ENCODE data around the gene MLH3.
A peak's percentile ranks its signal among the peaks of the same experiment; 100 is the strongest.

Gene MLH3

DNA sequence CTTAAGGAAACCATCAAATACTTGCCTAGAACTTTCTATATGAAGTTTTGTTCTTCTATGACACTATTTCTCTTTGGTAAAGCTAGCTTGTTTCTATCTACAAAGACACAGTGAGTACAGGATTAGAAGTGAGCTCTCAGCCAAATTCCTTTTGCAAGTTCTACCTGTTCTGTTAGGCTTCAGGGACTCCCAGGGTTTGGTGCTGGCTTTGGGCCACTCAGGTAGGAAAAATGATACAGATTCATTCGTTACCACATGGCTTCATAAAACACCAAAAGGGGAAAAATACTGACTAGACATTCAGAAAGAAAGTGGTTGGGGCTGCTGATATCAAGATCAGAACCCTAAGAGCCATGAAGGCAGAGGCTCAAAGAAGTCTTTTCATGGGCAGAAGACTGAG lies 32.0 kb upstream of the MLH3 start:
- Histone ChIP-seq H2BK5ac (ENCODE audit: low read depth, low read length, poor library complexity, severe bottlenecking) (no peak overlapping the region), H3K23ac (ENCODE audit: low read length in 2 of 2) (no peak overlapping the region), H3K27ac (ENCODE audit: low read length, poor library complexity, severe bottlenecking) (no peak overlapping the region), H3K4me2 (ENCODE audit: low read length, poor library complexity, severe bottlenecking) (no peak overlapping the region), H4K91ac (ENCODE audit: low read length) (no peak overlapping the region), H3K4ac (ENCODE audit: low read depth in 1 of 2, low read length in 2 of 2) (no peak overlapping the region), H3K9me3 (ENCODE audit: control insufficient read depth, low read length) (no peaks in the 10 kb centered on the region), H3K4me3 (ENCODE audit: insufficient read depth in 1 of 2, low read depth in 1 of 2, low read length in 2 of 2) (no peak overlapping the region), H2BK12ac (ENCODE audit: low read length in 2 of 2) (no peak overlapping the region), H3K9ac (ENCODE audit: low read length) (no peak overlapping the region), H3K14ac (ENCODE audit: low read length in 2 of 2) (no peak overlapping the region), H2BK15ac (ENCODE audit: low read depth, poor library complexity, severe bottlenecking) (no peak overlapping the region), H3K4me1 (ENCODE audit: control insufficient read depth, insufficient read depth, low read depth, low read length) (no peaks in the 10 kb centered on the region), H3K79me1 (replicated peaks; ENCODE audit: low read length, poor library complexity, severe bottlenecking) (no peaks in the 10 kb centered on the region), H2AFZ (ENCODE audit: low read depth, low read length) (no peak overlapping the region), H2BK120ac (ENCODE audit: low read depth, low read length) (no peak overlapping the region), H2AK5ac (ENCODE audit: low read length, severe bottlenecking) (no peak overlapping the region), H3K36me3 (ENCODE audit: control insufficient read depth in 1 of 2, insufficient read depth in 2 of 2, low read depth in 1 of 2, low read length in 2 of 2) (peaks cover 24 to 58% of the 10 kb centered on the region in 2 experiments), H3K27me3 (ENCODE audit: control insufficient read depth in 1 of 2, insufficient read depth in 1 of 2, low read length in 2 of 2) (no peaks in the 10 kb centered on the region), H3K18ac (ENCODE audit: low read depth in 1 of 2, low read length in 2 of 2) (no peak overlapping the region), H4K8ac (ENCODE audit: low read length) (no peak overlapping the region)
- DNase-seq = no peak
- WGBS = no CpG with 5 or more reads among the region's 1 CpG

DNA sequence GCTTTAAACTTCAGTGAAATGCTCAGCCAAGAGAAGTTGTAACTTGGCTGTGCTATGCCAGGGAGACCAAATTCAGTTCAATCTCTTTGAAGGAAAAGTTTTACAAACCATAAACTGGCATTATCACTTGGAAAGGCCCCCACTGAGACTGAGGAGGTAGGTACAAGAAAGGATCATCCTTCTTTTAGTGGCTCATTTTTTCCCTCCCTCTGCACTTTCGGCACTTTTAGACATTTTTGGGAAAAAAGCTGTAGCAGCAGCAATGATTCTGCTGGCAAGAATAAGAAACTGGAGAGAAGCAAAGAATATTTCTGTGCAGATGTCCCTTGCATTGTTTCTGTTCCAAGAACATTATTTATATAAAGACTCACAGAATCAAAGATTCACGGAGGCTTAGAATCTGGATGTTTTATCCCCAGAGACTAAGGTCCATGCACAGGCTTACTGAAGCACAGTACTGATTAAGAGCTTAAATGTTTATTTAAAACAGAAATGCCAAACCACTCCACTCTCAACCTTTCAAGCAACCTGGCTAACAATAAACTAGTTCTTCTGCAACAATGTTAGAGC lies 30.5 kb upstream of the MLH3 start:
- Histone ChIP-seq H3K36me3 (ENCODE audit: control insufficient read depth in 1 of 2, insufficient read depth in 2 of 2, low read depth in 1 of 2, low read length in 2 of 2) (peaks cover 19 to 49% of the 10 kb centered on the region in 2 experiments), H4K91ac (ENCODE audit: low read length) (no peak overlapping the region), H3K4me3 (ENCODE audit: insufficient read depth in 1 of 2, low read depth in 1 of 2, low read length in 2 of 2) (peak overlapping the region in 1 of 2 experiments; percentile 2), H3K4me2 (ENCODE audit: low read length, poor library complexity, severe bottlenecking) (no peak overlapping the region), H2BK15ac (ENCODE audit: low read depth, poor library complexity, severe bottlenecking) (no peak overlapping the region), H3K9me3 (ENCODE audit: control insufficient read depth, low read length) (no peaks in the 10 kb centered on the region), H3K4ac (ENCODE audit: low read depth in 1 of 2, low read length in 2 of 2) (no peak overlapping the region), H2AFZ (ENCODE audit: low read depth, low read length) (no peak overlapping the region), H3K9ac (ENCODE audit: low read length) (peak overlapping the region; percentile 44), H2BK120ac (ENCODE audit: low read depth, low read length) (no peak overlapping the region), H2AK5ac (ENCODE audit: low read length, severe bottlenecking) (no peak overlapping the region), H3K4me1 (ENCODE audit: control insufficient read depth, insufficient read depth, low read depth, low read length) (no peaks in the 10 kb centered on the region), H3K27ac (ENCODE audit: low read length, poor library complexity, severe bottlenecking) (no peak overlapping the region), H3K18ac (ENCODE audit: low read depth in 1 of 2, low read length in 2 of 2) (no peak overlapping the region), H2BK12ac (ENCODE audit: low read length in 2 of 2) (no peak overlapping the region), H3K79me1 (replicated peaks; ENCODE audit: low read length, poor library complexity, severe bottlenecking) (no peaks in the 10 kb centered on the region), H3K27me3 (ENCODE audit: control insufficient read depth in 1 of 2, insufficient read depth in 1 of 2, low read length in 2 of 2) (no peaks in the 10 kb centered on the region), H3K14ac (ENCODE audit: low read length in 2 of 2) (no peak overlapping the region), H2BK5ac (ENCODE audit: low read depth, low read length, poor library complexity, severe bottlenecking) (no peak overlapping the region), H4K8ac (ENCODE audit: low read length) (no peak overlapping the region), H3K23ac (ENCODE audit: low read length in 2 of 2) (no peak overlapping the region)
- no CpG with 5 or more reads among the region's 2 CpGs for WGBS
- no peak for DNase-seq

DNA sequence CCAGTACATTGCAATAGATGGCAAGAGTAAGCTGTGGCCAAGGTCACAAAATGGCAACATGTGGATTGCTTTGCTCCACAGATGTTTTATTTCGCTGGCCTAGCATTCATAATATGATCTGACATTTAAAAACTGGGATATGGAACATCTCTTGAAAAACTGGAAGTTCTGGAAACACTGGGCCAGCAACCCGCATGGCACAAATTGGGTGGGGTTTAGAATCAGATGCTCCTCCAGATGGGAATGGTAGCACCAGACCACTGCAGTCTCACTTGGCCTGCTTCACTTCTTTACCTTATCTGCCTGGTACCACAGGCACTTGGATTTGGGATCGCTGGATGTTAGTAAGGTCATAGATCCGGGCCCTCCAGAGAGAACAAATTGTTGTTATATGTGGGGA lies 28.3 kb upstream of the MLH3 start:
- H3K36me3 ChIP-seq (ENCODE audit: control insufficient read depth in 1 of 2, insufficient read depth in 2 of 2, low read depth in 1 of 2, low read length in 2 of 2) = peaks cover 10 to 29% of the 10 kb centered on the region in 2 experiments
- no peak overlapping the region for H3K9ac ChIP-seq (ENCODE audit: low read length)
- H3K9me3 ChIP-seq (ENCODE audit: control insufficient read depth, low read length) = no peaks in the 10 kb centered on the region
- no peak overlapping the region for H3K18ac ChIP-seq (ENCODE audit: low read depth in 1 of 2, low read length in 2 of 2)
- H3K4me1 ChIP-seq (ENCODE audit: control insufficient read depth, insufficient read depth, low read depth, low read length) = no peaks in the 10 kb centered on the region
- no peak overlapping the region for H3K23ac ChIP-seq (ENCODE audit: low read length in 2 of 2)
- no peaks in the 10 kb centered on the region for H3K79me1 ChIP-seq (replicated peaks; ENCODE audit: low read length, poor library complexity, severe bottlenecking)
- 97% methylated on average over 2 of the region's 4 CpGs for WGBS
- H3K4me3 ChIP-seq (ENCODE audit: insufficient read depth in 1 of 2, low read depth in 1 of 2, low read length in 2 of 2) = no peak overlapping the region
- no peak overlapping the region for H2AFZ ChIP-seq (ENCODE audit: low read depth, low read length)
- H3K27ac ChIP-seq (ENCODE audit: low read length, poor library complexity, severe bottlenecking) = no peak overlapping the region
- H2BK12ac ChIP-seq (ENCODE audit: low read length in 2 of 2) = no peak overlapping the region
- no peak overlapping the region for H4K91ac ChIP-seq (ENCODE audit: low read length)
- H3K27me3 ChIP-seq (ENCODE audit: control insufficient read depth in 1 of 2, insufficient read depth in 1 of 2, low read length in 2 of 2) = no peaks in the 10 kb centered on the region
- H4K8ac ChIP-seq (ENCODE audit: low read length) = no peak overlapping the region
- no peak for DNase-seq
- no peak overlapping the region for H3K4me2 ChIP-seq (ENCODE audit: low read length, poor library complexity, severe bottlenecking)
- H2BK120ac ChIP-seq (ENCODE audit: low read depth, low read length) = no peak overlapping the region
- H2BK15ac ChIP-seq (ENCODE audit: low read depth, poor library complexity, severe bottlenecking) = no peak overlapping the region
- H3K14ac ChIP-seq (ENCODE audit: low read length in 2 of 2) = no peak overlapping the region
- H2BK5ac ChIP-seq (ENCODE audit: low read depth, low read length, poor library complexity, severe bottlenecking) = no peak overlapping the region
- no peak overlapping the region for H2AK5ac ChIP-seq (ENCODE audit: low read length, severe bottlenecking)
- no peak overlapping the region for H3K4ac ChIP-seq (ENCODE audit: low read depth in 1 of 2, low read length in 2 of 2)

DNA sequence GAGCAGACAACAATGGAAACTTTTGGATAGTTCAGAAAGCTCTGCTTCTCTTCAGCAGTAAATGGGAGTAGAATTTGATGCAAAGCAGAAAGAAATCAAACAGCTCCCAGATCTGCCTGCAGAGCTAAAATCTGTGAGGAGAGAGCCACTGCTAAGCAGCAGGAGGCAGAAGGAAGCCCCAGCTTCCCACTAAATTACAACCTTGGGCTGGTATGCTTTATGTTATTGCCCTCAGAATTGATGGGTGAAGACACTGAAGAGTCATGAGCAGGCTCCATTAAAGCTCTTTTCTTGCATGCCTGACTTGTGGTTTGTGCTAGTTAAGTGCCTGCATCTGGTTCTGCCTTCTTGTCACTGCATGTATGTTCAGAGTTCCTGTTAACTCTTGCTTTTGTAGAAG lies 26.5 kb upstream of the MLH3 start:
- no peaks in the 10 kb centered on the region for H3K79me1 ChIP-seq (replicated peaks; ENCODE audit: low read length, poor library complexity, severe bottlenecking)
- no peaks in the 10 kb centered on the region for H3K9me3 ChIP-seq (ENCODE audit: control insufficient read depth, low read length)
- no peak overlapping the region for H3K4me2 ChIP-seq (ENCODE audit: low read length, poor library complexity, severe bottlenecking)
- peaks cover 0 to 12% of the 10 kb centered on the region in 2 experiments for H3K36me3 ChIP-seq (ENCODE audit: control insufficient read depth in 1 of 2, insufficient read depth in 2 of 2, low read depth in 1 of 2, low read length in 2 of 2)
- H3K23ac ChIP-seq (ENCODE audit: low read length in 2 of 2) = no peak overlapping the region
- H2AFZ ChIP-seq (ENCODE audit: low read depth, low read length) = no peak overlapping the region
- H3K4me1 ChIP-seq (ENCODE audit: control insufficient read depth, insufficient read depth, low read depth, low read length) = no peaks in the 10 kb centered on the region
- H3K4me3 ChIP-seq (ENCODE audit: insufficient read depth in 1 of 2, low read depth in 1 of 2, low read length in 2 of 2) = no peak overlapping the region
- no peak overlapping the region for H2BK120ac ChIP-seq (ENCODE audit: low read depth, low read length)
- H2BK5ac ChIP-seq (ENCODE audit: low read depth, low read length, poor library complexity, severe bottlenecking) = no peak overlapping the region
- H2BK12ac ChIP-seq (ENCODE audit: low read length in 2 of 2) = no peak overlapping the region
- peak; percentile 64 for DNase-seq
- no peak overlapping the region for H2BK15ac ChIP-seq (ENCODE audit: low read depth, poor library complexity, severe bottlenecking)
- no peak overlapping the region for H3K14ac ChIP-seq (ENCODE audit: low read length in 2 of 2)
- H4K8ac ChIP-seq (ENCODE audit: low read length) = no peak overlapping the region
- no peak overlapping the region for H3K9ac ChIP-seq (ENCODE audit: low read length)
- no peaks in the 10 kb centered on the region for H3K27me3 ChIP-seq (ENCODE audit: control insufficient read depth in 1 of 2, insufficient read depth in 1 of 2, low read length in 2 of 2)
- H2AK5ac ChIP-seq (ENCODE audit: low read length, severe bottlenecking) = no peak overlapping the region
- H3K18ac ChIP-seq (ENCODE audit: low read depth in 1 of 2, low read length in 2 of 2) = no peak overlapping the region
- no peak overlapping the region for H3K27ac ChIP-seq (ENCODE audit: low read length, poor library complexity, severe bottlenecking)
- no peak overlapping the region for H4K91ac ChIP-seq (ENCODE audit: low read length)
- H3K4ac ChIP-seq (ENCODE audit: low read depth in 1 of 2, low read length in 2 of 2) = no peak overlapping the region
